ENCODE measurements around the gene CD93.

CD93 gene

GRCh38 chr20:23097636-23098580 lies 11.8 kb upstream of the CD93 start:
- DNase-seq, result no peak

- no peak for DNase-seq
These were observed 10.9 kb upstream of the CD93 start for GRCh38 chr20:23096986-23097520.

GRCh38 chr20:23096097-23096496 lies 10.0 kb upstream of the CD93 start:
- no peak for DNase-seq

GRCh38 chr20:23095499-23095898 lies 9.4 kb upstream of the CD93 start:
- DNase-seq, result no peak

GRCh38 chr20:23094927-23095326 lies 8.8 kb upstream of the CD93 start:
- no peak for DNase-seq

- DNase-seq, result no peak
These were observed 8.2 kb upstream of the CD93 start for GRCh38 chr20:23094213-23094896.

GRCh38 chr20:23093613-23094012 lies 7.5 kb upstream of the CD93 start:
- DNase-seq, result no peak

- DNase-seq, result no peak
These were observed 6.9 kb upstream of the CD93 start for GRCh38 chr20:23092861-23093495.

- DNase-seq, result no peak
These were observed 6.2 kb upstream of the CD93 start for GRCh38 chr20:23092384-23092756.

GRCh38 chr20:23091721-23092383 lies 5.7 kb upstream of the CD93 start:
- DNase-seq, result no peak

GRCh38 chr20:23090878-23091277 lies 4.8 kb upstream of the CD93 start:
- no peak for DNase-seq

GRCh38 chr20:23090147-23090546 lies 4.0 kb upstream of the CD93 start:
- no peak for DNase-seq

GRCh38 chr20:23088866-23089265 lies 2.7 kb upstream of the CD93 start:
- DNase-seq, result no peak

GRCh38 chr20:23087587-23088251 lies 1.6 kb upstream of the CD93 start:
- no peak for DNase-seq

- DNase-seq, result no peak
These were observed 847 bp upstream of the CD93 start for GRCh38 chr20:23086931-23087411.

GRCh38 chr20:23085436-23086055 lies 578 bp downstream of the CD93 start:
- DNase-seq, result no peak

GRCh38 chr20:23084845-23085365 lies 1.2 kb downstream of the CD93 start:
- DNase-seq, result no peak

- no peak for DNase-seq
These were observed 1.8 kb downstream of the CD93 start for GRCh38 chr20:23084282-23084844.

GRCh38 chr20:23083553-23084220 lies 2.4 kb downstream of the CD93 start:
- DNase-seq, result no peak

GRCh38 chr20:23082846-23083552 lies 3.1 kb downstream of the CD93 start:
- DNase-seq, result no peak

Data from activated gamma-delta T cell (primary cell).